HepG2 (cell line): ENCODE results near the gene NR2C1. TPM values are rescaled to one million over a fixed set of nuclear protein-coding genes. Genes with fewer than 3 reads are reported as not detected.
"Not testable (repeated sequence)": the region's sequence is repeated elsewhere in the genome, so short reads cannot be mapped to it uniquely, and the experiment has no call there.

Experiments used
- ATAC-seq: fragments of 200-7000 bp; cut with Tn5 transposase; 3 replicates; pipeline ENCODE4 v1.9.1; 2020; ENCODE audit warnings: mild to moderate bottlenecking, moderate library complexity
- BruUV-seq: library from RNA; stranded (reverse); fragments of 400-500 nt; replicated peaks from 2 replicates; lab custom pipeline; 2021; lab: Mats Ljungman, UMichigan
- CTCF ChIA-PET: fragments of 300-600 bp; formaldehyde crosslinking; extraction: SDS; loops from one replicate; lab custom pipeline; 2021; ENCODE audit warnings: low total read pairs, inconsistent platforms, low intra/inter-chr PET ratio; lab: Yijun Ruan, JAX
- POLR2A ChIA-PET: fragments of 350-600 bp; sonication (Branson Sonifier 250); formaldehyde crosslinking; loops from one replicate; lab custom pipeline; 2020; ENCODE audit warnings: antibody characterized with exemption, inconsistent platforms; lab: Yijun Ruan, JAX
- DNase-seq: peaks from one replicate; pipeline ENCODE4 v3.0.0-alpha.2; 2015; ENCODE audit warnings: low spot score
- FAIRE-seq: peaks from 3 replicates; lab custom pipeline; 2011; peaks lifted over from hg19 to GRCh38; lab: Jason Lieb, UNC
- H2AFZ ChIP-seq: one replicate; pipeline ENCODE4 v1.6.1; 2011; ENCODE audit warnings: low read length, inconsistent platforms
- H3K27ac ChIP-seq: fragments of 300-600 bp; 3 replicates; pipeline ENCODE4 v1.8.0; 2011; ENCODE audit warnings: mixed run types, mild to moderate bottlenecking, mixed read lengths, low read length, inconsistent platforms; ENCODE audit not compliant: insufficient read depth; ENCODE audit errors: extremely low read length
- H3K27me3 ChIP-seq, 2 experiments: fragments of 200-600 bp in 1 of 2; 2 replicates in 1 of 2; 3 replicates in 1 of 2; pipeline versions ENCODE4 v1.6.0 to v1.8.0; 2011; ENCODE audit warnings: low read length in 2 of 2, mild to moderate bottlenecking in 2 of 2, moderate library complexity in 2 of 2, inconsistent platforms in 1 of 2; ENCODE audit not compliant: insufficient read depth in 2 of 2, control insufficient read depth in 1 of 2
- H3K36me3 ChIP-seq, 2 experiments: fragments of 200-600 bp in 1 of 2; replicated peaks in 1 of 2; 2 replicates in 1 of 2; 3 replicates in 1 of 2; pipeline versions ENCODE4 v1.5.1 to v1.8.0; 2011; ENCODE audit warnings: low read length in 2 of 2, inconsistent platforms in 1 of 2; ENCODE audit not compliant: insufficient read depth in 2 of 2, control insufficient read depth in 1 of 2
- H3K4me1 ChIP-seq: 2 replicates; pipeline ENCODE4 v1.5.1; 2012; ENCODE audit warnings: low read length, inconsistent platforms; ENCODE audit not compliant: insufficient read depth
- H3K4me2 ChIP-seq: 2 replicates; pipeline ENCODE4 v1.6.0; 2011; ENCODE audit warnings: low read depth, low read length, inconsistent platforms
- H3K4me3 ChIP-seq, 3 experiments: fragments of 200-600 bp in 1 of 3; sonication (generic), shearing (Covaris generic) in 1 of 3; replicated peaks in 1 of 3; 2 replicates each; pipeline ENCODE4 v1.5.1; 2011 to 2016; ENCODE audit warnings: low read length in 3 of 3, inconsistent platforms in 2 of 3, low read depth in 2 of 3, mild to moderate bottlenecking in 2 of 3, control low read depth in 1 of 3, mixed read lengths in 1 of 3; ENCODE audit not compliant: insufficient read depth in 1 of 3
- H3K79me2 ChIP-seq: one replicate; pipeline ENCODE4 v1.6.1; 2011; ENCODE audit warnings: low read length, inconsistent platforms; ENCODE audit not compliant: insufficient read depth
- H3K9ac ChIP-seq: 2 replicates; pipeline ENCODE4 v1.6.0; 2011; ENCODE audit warnings: mild to moderate bottlenecking, low read depth, low read length, inconsistent platforms; ENCODE audit not compliant: insufficient read depth
- H3K9me3 ChIP-seq: 2 replicates; pipeline ENCODE4 v1.5.1; 2012; ENCODE audit warnings: mild to moderate bottlenecking, low read length
- H4K20me1 ChIP-seq: 2 replicates; pipeline ENCODE4 v1.6.0; 2011; ENCODE audit warnings: inconsistent platforms, mild to moderate bottlenecking, low read length, moderate library complexity; ENCODE audit not compliant: insufficient read depth
- AHR ChIP-seq: IDR thresholded peaks from 2 replicates; pipeline ENCODE4 v1.6.1; 2018; ENCODE audit warnings: missing genetic modification reagents, missing compliant biosample characterization
- PPARG ChIP-seq: conservative IDR thresholded peaks from 2 replicates; pipeline ENCODE4 v1.6.1; 2016; ENCODE audit warnings: missing biosample characterization, missing genetic modification reagents
- SNAPC5 ChIP-seq: sonication (generic); formaldehyde crosslinking; IDR thresholded peaks from 2 replicates; pipeline ENCODE4 v1.8.1; 2023; ENCODE audit warnings: mild to moderate bottlenecking, missing genetic modification reagents, borderline replicate concordance
- TFAP4 ChIP-seq: sonication (generic); IDR thresholded peaks from 2 replicates; pipeline ENCODE4 v1.6.1; 2016; ENCODE audit warnings: low read depth, borderline replicate concordance
- WGBS: methylation state at CpG from one replicate; pipeline ENCODE4 v1.1.6; 2017; ENCODE audit warnings: low lambda C conversion rate; 5-methylcytosine and 5-hydroxymethylcytosine counted together
- in situ Hi-C: cut with HindIII; loops from 2 replicates; pipeline ENCODE4 v1.10.0; 2017; ENCODE audit warnings: low pct_unique_long_range_greater_than_20kb; ENCODE audit not compliant: extremely low pct_ligation_motif_present
- intact Hi-C: fragments of 100-400 bp; cut with micrococcal nuclease; formaldehyde crosslinking; loops from one replicate; pipeline ENCODE4 v1.10.0; 2022; ENCODE audit not compliant: unreplicated experiment
- polyA plus RNA-seq, 8 experiments: library from polyadenylated mRNA; depleted of rRNA in 3 of 8; stranded (reverse) in 7 of 8; unstranded in 1 of 8; fragments of >200 nt; fragmentation: Illumina TruSeq in 4 of 8; extraction: Trizol in 4 of 8; gene quantifications; 2 replicates each; pipeline versions ENCODE4 v1.2.1 to v1.2.3, GENCODE V29; 2011 to 2016; ENCODE audit warnings: low read depth in 4 of 8, missing spikeins in 1 of 8, mixed read lengths in 1 of 8; ENCODE audit not compliant: insufficient read depth in 1 of 8
- total RNA-seq, 5 experiments: library from RNA; depleted of rRNA; stranded (reverse); fragments of >200 nt; fragmentation: Illumina TruSeq; extraction: Trizol; gene quantifications; 2 replicates each; pipeline ENCODE4 v1.2.3, GENCODE V29; 2016; ENCODE audit warnings: low read depth in 1 of 5

The NR2C1 gene
- total and polyA plus RNA-seq, 2 of the 13 experiments (the other 11 are each of a cell fraction or from before 2014, with no cell fraction given) = 38.0 to 70.8 TPM

GRCh38 chr12:95096378-95096777 is 23.0 kb upstream of the NR2C1 start:
- in situ Hi-C loops = no loop called here
- Histone ChIP-seq H3K9ac (no peak overlapping the region), H3K4me2 (no peak overlapping the region), H3K27ac (no peak overlapping the region), H3K27me3 (no peaks in the 10 kb centered on the region), H3K9me3 (no peaks in the 10 kb centered on the region), H3K79me2 (no peaks in the 10 kb centered on the region), H2AFZ (no peak overlapping the region), H3K4me1 (peaks cover 14% of the 10 kb centered on the region), H3K4me3 (no peak overlapping the region), H3K36me3 (peaks cover 0 to 3% of the 10 kb centered on the region in 2 experiments; a peak in 2 of 5 replicates), H4K20me1 (no peaks in the 10 kb centered on the region)
- 97% methylated on average over 2 of the region's 2 CpGs for WGBS
- ATAC-seq (no peak), FAIRE-seq (no peak), DNase-seq (no peak)
- intact Hi-C loops = no loop called here
- POLR2A ChIA-PET = no interaction called here
- BruUV-seq = no TSS peak
- CTCF ChIA-PET = no interaction called here
- TF ChIP-seq SNAPC5 (CRISPR knock-in tag) (no peak), TFAP4 (no peak), AHR (CRISPR knock-in tag) (no peak), PPARG (no peak)

GRCh38 chr12:95095866-95096265 is 22.4 kb upstream of the NR2C1 start:
- H3K4me2 ChIP-seq, BruUV-seq, H3K79me2 ChIP-seq, H3K9ac ChIP-seq, DNase-seq, H3K4me3 ChIP-seq, H3K36me3 ChIP-seq, FAIRE-seq, H3K27me3 ChIP-seq, intact Hi-C loops, H2AFZ ChIP-seq, CTCF ChIA-PET, H4K20me1 ChIP-seq, ATAC-seq, H3K27ac ChIP-seq, H3K9me3 ChIP-seq, in situ Hi-C loops, POLR2A ChIA-PET: not testable (repeated sequence)
- 93% methylated on average over 2 of the region's 2 CpGs for WGBS
- H3K4me1 ChIP-seq = peaks cover 14% of the 10 kb centered on the region
